NCI-H748 treated with DMSO at 0.1 percent for 48 hours (cell line): ENCODE results near the gene RPGRIP1L.

ENCODE experiments used
- DNase-seq: peaks from one replicate; lab custom pipeline; 2025; lab: John Stamatoyannopoulos, UW

The RPGRIP1L gene

DNA sequence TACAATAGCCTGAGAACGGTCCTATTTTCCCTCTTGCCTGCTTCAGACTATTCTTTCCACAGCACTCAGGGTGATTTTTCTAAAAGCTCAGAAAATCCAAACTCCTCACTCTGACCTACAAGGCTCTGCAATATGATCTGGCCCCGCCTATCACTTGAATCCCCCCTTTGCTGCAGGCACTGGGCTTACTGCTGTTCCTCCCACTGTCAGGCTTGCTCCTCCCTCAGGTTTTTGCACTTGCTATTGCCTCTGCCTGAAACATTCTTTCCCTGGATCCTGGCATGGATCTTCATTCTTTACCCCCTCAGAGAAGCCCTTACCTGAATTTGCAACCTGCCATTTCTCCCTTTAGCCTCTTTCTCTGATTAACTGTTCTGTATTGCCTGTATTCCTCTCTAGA, 52.3 kb downstream of the RPGRIP1L start:
- no peak for DNase-seq

DNA sequence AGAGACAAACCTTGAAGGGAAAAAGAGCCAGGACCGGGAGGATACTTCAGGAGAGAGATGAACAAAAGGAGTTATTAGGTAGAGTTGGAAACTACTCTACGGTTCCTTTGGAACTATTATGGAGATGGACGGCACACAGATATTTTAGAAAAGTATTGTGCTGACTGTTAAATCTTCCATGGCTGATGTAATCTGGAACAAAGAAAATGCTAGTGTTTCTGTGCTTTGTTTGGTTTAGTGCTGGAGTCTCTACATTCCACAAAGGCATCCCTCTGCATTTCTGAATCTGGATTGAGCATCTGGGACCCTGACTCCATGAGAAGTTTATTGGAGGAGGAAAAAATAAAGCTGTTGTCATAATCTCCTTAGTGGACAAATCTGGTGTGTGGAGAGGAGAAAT, 57.2 kb downstream of the RPGRIP1L start:
- DNase-seq = no peak

DNA sequence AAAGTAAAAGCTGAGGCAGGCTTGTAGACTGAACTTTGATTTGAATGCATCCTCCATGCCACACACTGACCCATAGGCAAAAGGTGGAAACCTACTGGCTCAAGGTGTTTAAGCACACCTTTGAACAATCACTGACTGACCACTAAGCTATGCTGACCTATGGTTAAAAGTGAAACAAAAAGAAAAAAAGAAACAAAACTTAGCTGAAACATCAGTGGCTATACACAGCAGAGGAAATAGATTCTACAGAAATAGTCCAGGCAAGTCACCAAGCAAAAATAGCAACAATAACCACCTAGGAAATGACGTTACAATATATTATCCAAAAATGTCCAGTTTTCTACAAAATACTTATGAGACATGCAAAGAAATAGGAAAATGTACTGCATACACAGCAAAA, 60.2 kb downstream of the RPGRIP1L start:
- no peak for DNase-seq

DNA sequence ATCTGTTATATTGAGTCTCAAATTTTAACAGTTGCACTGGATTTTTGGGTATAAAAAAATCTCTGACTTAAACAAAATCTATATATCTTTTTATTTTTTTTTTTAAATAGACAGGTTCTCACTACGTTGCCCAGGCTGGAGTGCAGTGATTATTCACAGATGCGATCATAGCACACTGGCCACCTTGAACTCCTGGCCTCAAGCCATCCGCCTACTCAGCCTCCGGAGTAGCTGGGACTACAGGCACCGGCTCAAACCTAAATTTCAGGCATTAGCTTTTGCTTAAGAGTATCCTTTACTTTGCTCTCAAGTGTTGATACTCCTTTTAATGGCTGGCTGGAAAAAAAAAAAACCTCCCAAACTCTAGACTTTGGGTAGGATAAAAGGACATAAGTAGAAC, 61.6 kb downstream of the RPGRIP1L start:
- no peak for DNase-seq

DNA sequence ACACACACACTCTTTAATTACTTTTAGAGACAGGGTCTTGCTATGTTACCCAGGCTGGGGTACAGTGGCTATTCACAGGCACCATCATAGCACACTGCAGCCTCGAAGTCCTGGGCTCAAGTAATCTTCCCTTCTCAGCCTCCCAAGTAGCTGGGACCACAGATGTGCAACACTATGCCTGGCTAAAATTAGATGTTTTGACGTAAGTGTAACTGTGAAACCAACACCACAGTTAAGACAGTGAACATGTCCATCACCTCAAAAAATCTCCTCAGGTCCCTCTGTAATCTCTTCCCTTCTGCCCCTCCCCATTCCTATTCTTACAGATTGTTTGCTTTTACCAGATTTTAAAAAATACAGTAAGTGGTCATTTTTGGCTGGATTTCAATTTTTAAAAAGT, 66.7 kb downstream of the RPGRIP1L start:
- DNase-seq = no peak

DNA sequence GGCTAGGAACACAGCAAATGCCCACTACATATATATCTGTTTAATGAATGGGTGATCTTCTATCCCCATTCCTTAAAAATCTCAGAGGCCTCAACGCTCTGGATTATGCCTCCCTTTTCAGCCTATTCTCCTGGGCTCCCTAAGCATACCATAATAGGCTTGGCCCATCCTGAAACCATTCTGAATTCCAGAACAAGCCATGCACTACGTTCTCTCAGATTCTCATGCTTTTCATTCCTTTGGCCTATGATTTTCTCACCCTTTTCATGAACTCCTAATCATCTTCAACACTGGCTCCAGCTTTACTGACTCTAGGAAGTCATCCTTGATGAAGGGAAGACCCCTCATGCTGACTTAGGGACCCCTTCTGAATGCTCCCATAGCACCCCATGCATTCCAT, 71.1 kb downstream of the RPGRIP1L start:
- DNase-seq = no peak

DNA sequence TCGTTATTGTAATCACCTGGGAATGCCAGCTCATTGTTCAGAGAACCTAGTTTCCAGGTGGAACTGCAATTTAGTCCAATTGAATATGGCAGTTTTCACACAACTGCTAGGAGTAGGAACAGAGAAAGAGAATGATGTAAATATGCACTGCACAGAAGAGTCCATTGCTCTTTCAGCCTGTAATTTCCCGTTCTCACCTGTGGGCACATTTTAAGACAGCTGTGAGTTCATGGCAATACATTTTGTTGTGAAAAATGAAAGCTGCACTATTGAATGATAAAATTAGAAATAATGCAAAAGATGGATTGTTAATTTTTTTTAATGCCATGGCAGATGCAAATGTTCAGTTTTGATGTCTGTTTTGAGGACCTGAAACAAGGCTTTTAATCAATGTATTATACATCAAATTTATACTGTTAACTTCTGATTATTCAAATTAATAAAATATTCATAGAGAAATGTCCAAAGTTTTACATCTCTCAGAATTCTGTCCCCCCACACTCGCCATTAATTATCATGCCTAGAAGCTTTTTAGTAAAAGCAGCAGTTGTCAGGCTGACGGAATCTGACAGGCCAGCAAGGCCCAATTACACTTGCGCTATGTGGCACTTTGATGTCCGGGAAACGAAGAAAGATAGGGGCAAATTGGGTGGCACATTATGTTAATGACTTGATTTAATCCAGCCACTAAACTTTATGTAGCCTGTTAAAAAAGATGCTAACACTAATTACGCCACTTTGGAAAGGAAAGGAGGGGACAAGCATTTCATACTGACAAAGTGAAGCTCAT, 72.2 kb downstream of the RPGRIP1L start:
- no peak for DNase-seq

DNA sequence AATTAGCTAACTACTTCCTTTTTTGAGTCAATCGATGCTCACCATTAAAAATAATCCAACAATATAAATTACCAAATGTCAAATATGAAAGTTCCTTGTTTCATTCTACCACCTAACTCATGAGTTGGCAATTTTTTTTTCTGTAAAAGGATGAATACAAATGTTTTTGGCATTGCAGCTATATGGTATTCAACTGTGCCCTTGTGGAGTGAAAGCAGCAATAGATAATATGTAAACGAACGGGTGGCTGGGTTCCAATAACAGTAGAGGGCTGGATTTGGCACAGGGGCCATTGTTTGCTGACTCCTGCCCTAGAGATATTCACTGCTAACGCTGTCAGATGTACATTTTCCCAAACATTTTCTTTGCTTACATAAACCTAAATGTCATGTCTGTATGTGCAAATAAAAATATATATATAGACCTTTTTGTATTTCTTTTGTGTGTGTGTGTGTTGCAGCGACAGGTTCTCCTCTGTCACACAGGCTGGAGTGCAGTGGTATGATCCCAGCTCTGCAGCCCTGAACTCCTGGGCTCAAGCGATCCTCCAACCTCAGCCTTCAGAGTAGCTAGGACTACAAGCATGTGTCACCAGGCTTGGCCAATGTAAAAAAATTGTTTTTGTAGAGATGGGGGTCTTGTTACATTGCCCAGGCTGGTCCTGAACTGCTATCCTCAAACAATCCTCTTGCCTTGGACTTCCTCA, 73.9 kb downstream of the RPGRIP1L start:
- no peak for DNase-seq

DNA sequence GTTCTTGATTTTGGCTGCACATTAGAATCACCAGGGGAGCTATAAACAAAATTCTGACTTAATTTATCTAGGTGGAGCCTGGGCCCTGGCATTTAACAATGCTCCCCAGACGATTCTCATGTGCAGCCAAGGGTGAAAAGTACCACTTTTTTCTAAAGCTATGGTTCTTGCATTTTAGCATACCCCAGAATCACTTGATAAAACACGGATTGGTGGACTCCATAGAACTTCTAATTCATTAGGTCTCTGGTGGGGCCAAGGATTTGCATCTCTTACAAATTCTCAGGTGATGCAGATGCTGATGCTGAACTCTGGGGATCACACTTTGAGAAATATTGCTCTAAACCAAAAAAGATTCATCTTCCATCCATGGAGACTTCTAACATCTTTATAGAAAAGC, 74.5 kb downstream of the RPGRIP1L start:
- DNase-seq = no peak

DNA sequence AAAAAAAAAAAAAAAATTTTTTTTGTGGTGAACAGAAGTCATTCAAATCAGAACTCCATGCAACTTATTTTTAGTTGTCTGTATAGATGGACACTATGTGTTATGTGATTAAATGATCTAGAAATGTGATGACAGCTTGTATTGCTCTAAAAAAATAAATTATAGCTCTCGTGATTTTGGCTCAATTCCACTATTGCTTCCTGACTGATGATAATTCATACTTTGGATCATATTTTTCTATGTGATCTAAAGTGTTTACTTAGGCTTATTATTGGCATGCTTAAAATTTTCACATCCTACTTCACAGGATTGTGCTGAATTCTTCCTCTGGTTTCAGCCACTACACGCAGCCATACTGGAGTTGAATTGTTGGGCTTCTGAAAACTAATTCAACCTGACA, 76.8 kb downstream of the RPGRIP1L start:
- DNase-seq = no peak

DNA sequence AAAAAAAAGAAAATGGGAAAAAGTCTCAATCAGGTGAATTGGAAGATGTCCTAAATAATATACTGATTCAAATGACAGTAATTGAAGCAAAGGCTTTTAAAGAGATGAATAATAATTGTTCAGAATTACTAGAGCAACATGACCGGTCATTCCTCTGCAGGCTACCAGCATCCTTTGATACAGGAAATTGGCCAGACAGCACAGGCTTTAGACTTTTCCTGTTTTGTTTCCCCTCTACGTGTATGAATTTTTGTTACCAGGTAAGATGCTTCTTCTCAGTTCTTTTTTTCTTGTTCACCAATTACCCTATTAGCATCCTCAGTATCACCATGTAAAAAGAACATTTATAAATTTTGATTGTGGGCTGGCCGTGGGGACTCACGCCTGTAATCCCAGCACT, 77.5 kb downstream of the RPGRIP1L start:
- no peak for DNase-seq

DNA sequence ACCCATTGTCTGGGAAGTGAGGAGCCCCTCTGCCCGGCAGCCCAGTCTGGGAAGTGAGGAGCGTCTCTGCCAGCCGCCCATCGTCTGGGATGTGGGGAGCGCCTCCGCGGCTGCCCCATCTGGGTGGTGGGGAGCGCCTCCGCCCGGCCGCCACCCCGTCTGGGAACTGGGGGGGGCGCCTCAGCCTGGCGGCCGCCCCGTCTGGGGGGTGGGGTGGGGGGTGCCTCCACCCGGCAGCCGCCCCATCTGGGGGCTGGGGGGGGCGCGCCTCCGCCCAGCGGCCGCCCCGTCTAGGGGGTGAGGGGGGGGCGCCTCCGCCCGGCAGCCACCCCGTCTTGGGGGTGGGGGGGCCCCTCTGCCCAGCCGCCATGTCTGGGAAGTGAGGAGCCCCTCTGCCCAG, 78.4 kb downstream of the RPGRIP1L start:
- DNase-seq = no peak

DNA sequence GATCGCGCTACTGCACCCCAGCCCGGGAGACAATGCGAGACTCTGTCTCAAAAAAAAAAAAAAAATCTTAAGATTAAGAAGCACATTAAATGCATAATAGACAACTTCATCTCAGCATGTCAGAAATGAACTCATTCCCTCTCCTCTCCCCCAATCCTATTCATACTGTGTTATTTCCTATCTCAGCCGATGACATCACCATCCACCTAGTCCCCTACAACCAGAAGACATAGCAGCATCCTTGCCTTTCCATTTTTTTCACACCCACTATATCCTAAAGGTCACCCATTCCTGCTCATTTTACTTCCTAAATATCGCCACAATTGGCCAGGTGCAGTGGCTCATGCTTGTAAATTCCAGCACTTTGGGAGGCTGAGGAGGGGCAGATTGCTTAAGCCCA, 81.3 kb downstream of the RPGRIP1L start:
- no peak for DNase-seq

DNA sequence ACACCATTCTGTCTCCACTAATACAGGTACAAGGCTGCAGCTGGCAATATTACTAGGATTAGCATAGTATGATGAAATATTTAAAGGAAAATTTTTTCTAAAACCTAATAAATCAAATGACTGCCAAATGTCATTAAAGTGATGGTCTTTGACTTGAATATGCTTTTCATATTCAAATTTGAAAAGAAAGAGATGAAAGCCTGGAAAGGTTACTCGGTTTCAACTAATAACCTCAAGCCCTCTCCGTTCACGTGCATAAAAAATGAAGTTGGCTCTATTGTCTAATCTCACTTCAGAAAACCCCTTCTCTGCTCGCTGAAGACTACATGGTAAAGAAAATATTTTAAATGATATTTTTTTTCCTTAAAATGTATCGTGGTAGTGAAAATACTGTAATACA, 83.2 kb downstream of the RPGRIP1L start:
- DNase-seq = no peak

DNA sequence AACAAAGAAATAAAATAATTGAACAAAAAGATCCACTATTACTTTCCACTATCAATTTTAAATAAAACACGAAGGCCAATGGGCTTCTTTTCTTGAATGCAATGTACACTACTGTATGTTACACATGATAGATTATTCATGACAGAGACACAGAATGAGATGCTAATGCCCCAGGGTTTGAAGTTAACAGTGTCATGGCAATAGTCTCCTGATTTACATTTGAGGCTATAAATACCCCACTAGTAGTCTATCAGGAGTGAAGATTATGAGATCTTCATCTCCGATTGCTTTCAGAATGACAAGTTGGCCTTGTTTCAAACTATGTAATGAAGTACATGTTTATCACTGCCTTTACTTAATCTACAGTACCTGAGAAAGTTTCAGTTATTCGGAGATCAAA, 84.4 kb downstream of the RPGRIP1L start:
- no peak for DNase-seq

DNA sequence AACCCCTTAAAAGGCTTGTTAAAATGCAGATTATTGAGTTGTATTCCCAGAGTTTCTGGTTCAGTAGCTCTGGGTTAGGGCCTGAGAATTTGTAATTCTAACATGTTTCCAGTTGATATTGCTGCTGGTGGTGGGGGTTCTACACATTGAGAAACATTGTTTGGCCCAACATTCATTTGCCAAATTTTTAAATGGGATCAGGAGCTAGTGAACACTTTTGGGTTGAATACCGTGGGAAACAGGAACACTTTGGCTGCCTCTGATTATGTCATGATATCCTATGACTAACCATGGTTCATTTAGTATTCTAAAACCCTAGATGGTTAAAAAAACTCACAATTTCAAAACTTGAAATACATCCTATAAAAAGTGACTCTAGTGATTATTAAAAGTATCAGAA, 89.3 kb downstream of the RPGRIP1L start:
- no peak for DNase-seq

DNA sequence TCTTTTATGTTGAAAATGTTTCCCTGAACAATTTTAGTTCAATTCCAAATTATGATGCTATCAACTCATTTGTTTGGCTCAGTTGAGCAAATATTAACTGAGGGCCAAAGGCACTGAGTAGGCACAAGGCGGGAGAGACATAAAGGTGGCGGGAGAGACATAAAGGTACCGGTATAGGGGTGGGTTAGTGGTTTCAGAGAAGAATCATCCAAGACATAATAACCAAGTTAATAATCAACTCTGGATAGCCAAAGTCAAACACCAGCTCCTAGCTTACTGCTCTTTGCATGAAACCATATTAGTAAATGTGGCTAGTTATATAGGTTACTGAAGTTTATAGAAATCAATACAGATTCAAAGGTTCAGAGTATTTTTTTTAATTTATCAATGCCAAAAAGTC, 91.7 kb downstream of the RPGRIP1L start:
- DNase-seq = no peak

DNA sequence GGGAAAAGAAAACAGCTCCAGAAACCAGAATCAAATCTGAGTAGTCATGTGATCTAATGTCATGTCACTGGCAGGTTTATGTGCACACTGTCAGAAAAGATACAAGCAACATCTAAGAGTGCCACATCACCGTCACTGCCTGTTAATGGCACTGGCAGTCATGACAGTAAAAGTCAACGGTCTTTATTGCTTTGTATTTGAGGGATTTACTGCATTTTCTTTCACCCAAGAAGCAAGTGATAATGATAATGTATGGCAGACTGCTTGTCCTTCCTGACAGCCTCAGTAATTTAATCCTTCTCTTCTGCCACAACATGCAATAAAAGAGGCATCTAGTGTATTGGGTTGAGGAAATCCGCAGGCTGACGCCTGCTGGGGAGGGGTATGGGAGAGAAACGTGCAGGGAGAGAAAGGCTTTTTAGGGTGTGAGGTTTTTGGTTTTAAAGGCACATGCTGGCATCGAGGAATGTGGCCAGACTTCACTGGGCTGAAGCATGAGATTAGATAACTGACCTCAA, 92.4 kb downstream of the RPGRIP1L start:
- DNase-seq = no peak

DNA sequence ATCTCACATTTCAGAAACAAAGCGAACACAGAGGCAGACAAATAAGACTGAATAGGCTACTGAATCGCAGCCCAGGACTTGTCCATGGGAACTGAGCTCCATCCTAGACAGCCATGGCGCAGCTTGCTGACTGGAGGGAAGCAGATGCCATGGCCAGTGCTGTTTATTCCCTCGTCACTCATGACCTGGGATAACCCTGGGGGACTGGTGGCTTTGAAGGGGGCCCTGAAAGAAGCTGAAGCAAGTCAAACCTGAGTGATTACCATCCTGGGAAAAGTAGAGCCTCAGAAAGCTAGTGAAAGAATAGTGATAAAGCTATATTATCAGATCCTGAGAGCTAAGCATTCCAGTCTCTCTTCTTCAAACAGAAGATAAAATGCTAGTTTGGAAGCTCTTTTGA, 94.1 kb downstream of the RPGRIP1L start:
- no peak for DNase-seq

DNA sequence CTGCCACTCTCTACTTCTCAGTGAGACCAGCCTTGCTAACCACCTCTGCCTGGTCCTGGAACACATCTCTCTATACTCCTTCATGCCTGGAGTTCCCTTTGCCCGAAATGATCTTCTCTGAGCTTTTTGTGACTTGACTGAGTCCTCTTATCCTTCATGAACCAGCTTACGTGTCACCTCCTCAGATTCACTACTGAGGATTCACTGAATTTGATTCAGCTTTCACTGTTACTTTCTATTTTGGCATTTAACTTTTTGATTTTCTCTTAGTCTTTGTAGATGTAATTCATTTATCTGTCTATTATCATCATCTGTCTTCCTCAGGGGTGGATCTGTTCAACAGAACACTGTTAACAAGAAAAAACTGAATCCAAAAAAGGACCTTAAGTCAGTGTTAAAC, 95.6 kb downstream of the RPGRIP1L start:
- no peak for DNase-seq

DNA sequence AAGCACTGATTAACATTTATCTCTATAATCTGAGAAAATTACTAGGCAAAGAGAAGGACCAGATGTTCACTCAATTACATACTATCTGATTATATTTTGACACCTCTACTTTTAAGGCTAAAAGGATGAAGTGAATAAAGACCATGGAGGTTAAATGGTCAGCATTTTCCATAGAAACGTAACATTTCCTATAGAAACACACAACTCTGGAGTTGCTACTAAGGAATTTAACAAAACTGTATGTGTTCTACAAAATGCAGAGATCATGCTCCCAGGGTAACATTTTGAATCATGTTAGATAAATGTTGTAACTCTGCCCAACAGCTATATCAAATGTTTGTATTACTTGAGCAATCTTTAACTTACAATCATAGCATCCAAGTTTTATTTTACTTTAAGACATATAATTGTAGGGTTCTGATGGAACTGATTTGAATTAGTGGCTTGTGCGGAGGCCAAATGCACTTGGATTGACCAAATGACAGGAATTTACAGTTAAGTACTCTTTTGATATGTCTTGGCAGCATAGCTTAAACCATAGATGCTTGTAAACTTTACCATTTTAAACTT, 97.7 kb downstream of the RPGRIP1L start:
- no peak for DNase-seq

DNA sequence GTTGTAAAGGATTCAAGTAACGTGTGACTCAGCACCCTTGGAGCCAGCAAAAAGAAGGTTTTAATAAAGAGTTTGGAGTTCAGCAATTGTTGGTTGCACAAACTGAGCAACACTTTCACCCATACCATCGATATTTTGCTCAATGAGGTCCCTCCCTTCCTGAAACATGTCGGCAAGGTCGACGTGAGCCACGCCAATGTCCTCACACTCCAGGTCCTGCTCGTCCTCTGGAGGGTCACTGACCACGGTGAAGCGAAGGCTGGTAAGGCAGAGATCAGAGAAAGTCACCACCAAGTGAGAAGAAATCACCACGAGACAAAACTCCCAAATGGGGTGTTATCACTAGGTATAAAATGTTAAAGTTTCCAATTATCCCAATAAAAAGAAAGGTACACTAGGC, 98.3 kb downstream of the RPGRIP1L start:
- no peak for DNase-seq

DNA sequence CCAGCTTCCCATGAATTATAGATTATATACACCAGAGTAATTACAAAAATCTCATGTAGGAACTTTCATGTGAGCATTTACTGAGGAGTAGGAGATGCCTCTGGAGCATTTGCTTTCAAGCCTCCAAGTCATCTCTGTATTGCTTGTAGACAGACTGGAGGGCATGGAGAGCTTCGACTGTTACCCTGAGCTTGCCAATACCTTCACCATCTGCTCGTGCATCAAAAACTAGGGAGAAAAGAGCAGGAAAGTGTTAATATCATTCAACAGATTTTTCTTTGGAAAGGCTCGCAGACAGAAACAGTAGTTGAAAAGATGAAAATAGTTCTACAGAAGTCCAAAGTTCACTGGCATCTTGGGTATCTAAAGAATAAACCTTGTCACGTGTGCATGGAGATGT, 101.7 kb downstream of the RPGRIP1L start:
- no peak for DNase-seq
